ENCODE results near the gene ATXN7L1. TPM values are rescaled to one million over a fixed set of nuclear protein-coding genes. Genes with fewer than 3 reads are reported as not detected.

The ATXN7L1 gene
- total RNA-seq, 1 experiment from 2014 or later, result 24.3 TPM

- no peak for DNase-seq
- Histone ChIP-seq H2BK120ac (ENCODE audit: low read depth, low read length, poor library complexity, severe bottlenecking) (no peak overlapping the region), H3K4ac (ENCODE audit: low read depth, low read length) (no peak overlapping the region), H2BK20ac (ENCODE audit: low read depth, low read length, poor library complexity, severe bottlenecking) (no peak overlapping the region), H3K23ac (ENCODE audit: insufficient read length, low read depth, low read length) (no peak overlapping the region), H4K91ac (ENCODE audit: insufficient read length, low read depth, low read length) (no peak overlapping the region), H3K27ac (ENCODE audit: insufficient read length, low read depth, low read length) (no peak overlapping the region), H3K4me1 (ENCODE audit: insufficient read depth, low read length) (peaks cover 4% of the 10 kb centered on the region), H3K56ac (ENCODE audit: insufficient read length, low read depth, low read length) (no peak overlapping the region), H4K20me1 (ENCODE audit: control insufficient read depth, insufficient read depth, insufficient read length) (no peaks in the 10 kb centered on the region), H3K4me2 (ENCODE audit: insufficient read depth, insufficient read length, low read length) (no peak overlapping the region), H3K9ac (ENCODE audit: extremely low read depth, insufficient read length, low read length) (no peak overlapping the region), H3K18ac (ENCODE audit: insufficient read length, low read depth, low read length) (no peak overlapping the region), H2AFZ (ENCODE audit: low read length) (no peak overlapping the region), H3K27me3 (ENCODE audit: insufficient read depth, low read length) (no peaks in the 10 kb centered on the region), H4K5ac (ENCODE audit: insufficient read length, low read depth, low read length) (no peak overlapping the region), H3K79me2 (ENCODE audit: insufficient read depth, low read length) (no peaks in the 10 kb centered on the region), H2BK12ac (ENCODE audit: insufficient read length, low read depth, low read length) (no peak overlapping the region), H3K14ac (ENCODE audit: insufficient read depth, low read length) (no peak overlapping the region), H2BK15ac (ENCODE audit: low read depth, low read length) (no peak overlapping the region), H3K23me2 (ENCODE audit: insufficient read length, low read depth, low read length, poor library complexity, severe bottlenecking) (no peaks in the 10 kb centered on the region), H3K9me3 (ENCODE audit: control insufficient read depth, low read depth, low read length) (no peaks in the 10 kb centered on the region), H2BK5ac (ENCODE audit: insufficient read length, low read length) (no peak overlapping the region), H4K8ac (replicated peaks; ENCODE audit: insufficient read length, low read depth, low read length) (no peak overlapping the region), H3T11ph (ENCODE audit: low read length) (no peak overlapping the region), H2AK5ac (ENCODE audit: insufficient read length, low read length) (no peak overlapping the region), H3K79me1 (ENCODE audit: insufficient read depth, low read depth, low read length, poor library complexity, severe bottlenecking) (no peaks in the 10 kb centered on the region)
- H3K4me1 Mint-ChIP-seq, result peaks cover 20 to 26% of the 10 kb centered on the region in 2 experiments
- no peaks in the 10 kb centered on the region for H3K9me3 Mint-ChIP-seq
- TF ChIP-seq CTCF (conservative IDR thresholded peaks at IDR 0.05), result no peak
- H3K27ac Mint-ChIP-seq, result no peak overlapping the region
- peaks cover 0 to 2% (median 0%) of the 10 kb centered on the region in 3 experiments; a peak in 3 of 7 replicates for H3K36me3 Mint-ChIP-seq (ENCODE audit: insufficient read depth in 1 of 3, low read depth in 3 of 3)
- no peaks in the 10 kb centered on the region for H3K27me3 Mint-ChIP-seq (ENCODE audit: low read depth)
- no peak overlapping the region for H3K4me3 Mint-ChIP-seq
These were observed 50.3 kb downstream of the ATXN7L1 start for GRCh38 chr7:105826143-105826542.
